Subcutaneous abdominal adipose tissue (tissue), 5 donors: ENCODE data around the gene IFNLR1.
A peak's percentile ranks its signal among the peaks of the same experiment; 100 is the strongest.

Experiments used
- H3K27ac ChIP-seq: one replicate; pipeline ENCODE4 v1.7.0; 2013; ENCODE audit warnings: low read depth, mild to moderate bottlenecking, inconsistent platforms, low read length, moderate library complexity
- H3K27me3 ChIP-seq, 5 donors: one replicate each; pipeline ENCODE4 v1.7.0; 2013; ENCODE audit warnings: low read length in 5 of 5, inconsistent platforms in 1 of 5; ENCODE audit not compliant: control insufficient read depth in 5 of 5, insufficient read depth in 4 of 5
- H3K36me3 ChIP-seq, 5 donors: one replicate each; pipeline ENCODE4 v1.7.0; 2013; ENCODE audit warnings: low read length in 5 of 5; ENCODE audit not compliant: control insufficient read depth in 5 of 5, insufficient read depth in 5 of 5
- H3K4me1 ChIP-seq, 5 donors: one replicate each; pipeline ENCODE4 v1.7.0; 2013; ENCODE audit warnings: low read length in 5 of 5, mild to moderate bottlenecking in 3 of 5, moderate library complexity in 1 of 5; ENCODE audit not compliant: control insufficient read depth in 5 of 5, insufficient read depth in 5 of 5
- H3K4me3 ChIP-seq, 5 donors: one replicate each; pipeline ENCODE4 v1.7.0; 2013; ENCODE audit warnings: low read length in 5 of 5, low read depth in 1 of 5
- H3K9ac ChIP-seq, 5 donors: one replicate each; pipeline ENCODE4 v1.7.0; 2013; ENCODE audit warnings: low read length in 5 of 5, mild to moderate bottlenecking in 4 of 5, moderate library complexity in 3 of 5
- H3K9me3 ChIP-seq, 5 donors: one replicate each; pipeline ENCODE4 v1.7.0; 2013; ENCODE audit warnings: low read length in 5 of 5; ENCODE audit not compliant: control insufficient read depth in 5 of 5
- donor health status: healthy.
- donor health status: healthy.
- donor health status: healthy.
- donor health status: healthy.
- donor health status: healthy.

The IFNLR1 gene

DNA sequence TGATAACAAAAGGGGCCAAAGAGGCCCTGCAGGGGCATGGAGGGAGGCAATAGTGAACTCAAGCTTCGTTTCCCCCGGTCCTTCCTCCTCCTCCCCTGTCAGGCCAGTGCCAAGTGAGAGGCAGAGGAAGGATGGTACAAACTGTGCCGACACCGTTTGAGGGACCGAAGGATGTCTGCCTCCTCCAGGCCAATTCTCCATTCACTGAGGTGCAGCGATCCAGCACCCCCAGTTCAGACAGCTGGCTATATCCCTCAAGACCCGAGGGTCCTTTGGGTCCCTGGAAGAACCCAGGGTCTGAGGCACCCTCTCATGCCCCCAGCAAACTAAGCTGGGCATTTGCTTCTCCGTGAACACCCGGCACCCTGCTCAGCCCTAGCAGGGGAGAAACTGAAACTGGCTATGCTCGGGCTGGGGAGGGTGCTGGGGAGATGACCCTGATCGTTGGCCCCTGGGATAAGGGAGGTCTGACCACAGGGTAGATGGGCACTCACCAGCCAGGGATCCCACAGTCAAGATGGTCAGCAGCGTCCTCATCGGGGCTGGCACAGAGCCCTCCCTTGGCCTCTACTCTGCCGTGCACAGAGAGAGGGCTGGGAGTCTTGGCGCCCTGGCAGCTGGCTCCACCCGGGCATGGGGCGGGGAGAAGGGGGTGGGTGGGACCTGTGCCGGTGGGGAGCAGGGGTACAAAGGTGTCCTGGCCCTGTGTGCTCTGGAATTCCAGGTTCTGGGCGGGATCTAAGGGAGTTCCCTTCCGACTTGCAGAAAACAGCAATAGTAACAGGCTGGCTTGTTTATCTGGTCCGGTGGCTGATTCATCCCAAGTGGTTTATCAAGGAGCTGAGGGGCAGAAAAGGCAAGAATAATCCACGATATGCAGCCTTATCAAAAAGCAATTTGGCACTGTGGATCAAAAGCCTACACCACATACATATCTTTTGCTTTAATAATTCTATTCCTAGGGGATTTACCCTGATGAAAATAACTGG lies 44.2 kb downstream of the IFNLR1 start, which contains the start of gene IL22RA1:
TSS of gene IL22RA1 (minus strand) at position 595 of the 989 bp plus-strand sequence. CDS start at position 537, 58 bp downstream.
- Histone ChIP-seq H3K27me3 (peaks cover 0 to 16% (median 5%) of the 10 kb centered on the region in 5 donors), H3K9me3 (no peaks in the 10 kb centered on the region), H3K36me3 (no peaks in the 10 kb centered on the region), H3K4me3 (peak within 1 kb of the TSS; percentile 54 to 69 (median 67)), H3K9ac (peak within 1 kb of the TSS in 1 of 5 donors; percentile 56), H3K27ac (no peak within 1 kb of the TSS), H3K4me1 (peaks cover 3 to 9% (median 6%) of the 10 kb centered on the region in 5 donors)

DNA sequence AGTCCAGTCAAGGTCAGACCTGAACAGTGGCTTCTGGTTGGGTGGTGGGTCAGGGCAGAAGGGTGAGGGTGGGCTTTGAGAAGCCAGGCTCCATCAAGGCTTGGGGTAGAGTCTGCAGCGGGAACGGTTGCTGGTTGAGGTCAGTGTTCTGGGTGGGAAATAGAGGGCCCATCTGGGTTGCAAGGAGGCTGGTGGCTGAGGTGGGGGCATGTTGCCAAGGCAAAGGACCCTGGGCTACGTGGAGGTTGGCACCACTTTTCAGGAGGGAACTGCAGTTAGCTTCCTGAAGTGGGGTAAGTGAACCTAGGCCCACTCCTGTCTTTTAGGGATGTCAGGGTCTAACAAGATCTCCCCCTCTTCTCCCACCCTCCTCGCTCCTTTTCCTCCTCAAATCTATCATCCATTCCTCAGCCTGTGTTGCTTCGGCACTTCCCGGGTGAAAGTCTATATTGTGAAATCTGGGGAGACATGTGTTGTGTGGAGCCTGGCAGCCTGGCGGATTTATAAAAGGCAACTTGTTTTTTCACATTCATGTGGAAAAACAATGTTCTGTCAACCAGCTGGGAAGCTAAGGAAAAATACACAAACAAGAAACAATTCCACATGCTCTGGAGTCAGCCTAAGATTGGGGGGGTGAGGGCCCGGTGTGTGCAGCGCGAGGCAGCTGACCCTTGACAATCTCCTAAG lies 45.6 kb downstream of the IFNLR1 start:
- Histone ChIP-seq H3K36me3 (no peaks in the 10 kb centered on the region), H3K9ac (no peak overlapping the region), H3K9me3 (no peaks in the 10 kb centered on the region), H3K4me1 (peaks cover 3 to 9% (median 6%) of the 10 kb centered on the region in 5 donors), H3K27me3 (peaks cover 0 to 13% (median 3%) of the 10 kb centered on the region in 5 donors), H3K4me3 (no peak overlapping the region), H3K27ac (no peak overlapping the region)

DNA sequence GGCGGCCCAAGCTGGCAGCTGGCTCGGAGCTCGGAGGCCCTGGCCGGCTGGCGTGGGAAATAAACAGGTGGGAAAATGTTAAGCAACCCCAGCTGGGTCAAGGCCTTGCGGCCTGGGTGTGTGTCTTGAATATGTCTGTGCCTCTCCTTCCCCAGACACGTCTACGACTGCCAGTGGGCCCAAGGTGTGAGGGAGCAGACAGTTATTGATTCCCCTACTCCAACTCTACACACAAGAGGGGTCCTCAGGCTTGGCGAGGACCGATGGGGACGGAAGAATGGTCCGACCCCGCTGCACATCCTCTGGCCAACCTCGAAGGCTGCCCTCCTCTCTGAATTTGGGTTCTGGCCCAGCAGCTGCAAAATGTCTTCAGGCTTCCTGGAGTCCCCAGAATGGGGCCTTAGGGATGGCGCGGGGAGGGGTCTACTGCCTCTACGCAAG lies 46.3 kb downstream of the IFNLR1 start:
- no peaks in the 10 kb centered on the region for H3K9me3 ChIP-seq
- H3K4me1 ChIP-seq = peaks cover 3 to 9% (median 6%) of the 10 kb centered on the region in 5 donors
- no peak overlapping the region for H3K9ac ChIP-seq
- H3K36me3 ChIP-seq = no peaks in the 10 kb centered on the region
- H3K27ac ChIP-seq = no peak overlapping the region
- H3K27me3 ChIP-seq = peaks cover 0 to 13% (median 3%) of the 10 kb centered on the region in 5 donors
- H3K4me3 ChIP-seq = no peak overlapping the region

DNA sequence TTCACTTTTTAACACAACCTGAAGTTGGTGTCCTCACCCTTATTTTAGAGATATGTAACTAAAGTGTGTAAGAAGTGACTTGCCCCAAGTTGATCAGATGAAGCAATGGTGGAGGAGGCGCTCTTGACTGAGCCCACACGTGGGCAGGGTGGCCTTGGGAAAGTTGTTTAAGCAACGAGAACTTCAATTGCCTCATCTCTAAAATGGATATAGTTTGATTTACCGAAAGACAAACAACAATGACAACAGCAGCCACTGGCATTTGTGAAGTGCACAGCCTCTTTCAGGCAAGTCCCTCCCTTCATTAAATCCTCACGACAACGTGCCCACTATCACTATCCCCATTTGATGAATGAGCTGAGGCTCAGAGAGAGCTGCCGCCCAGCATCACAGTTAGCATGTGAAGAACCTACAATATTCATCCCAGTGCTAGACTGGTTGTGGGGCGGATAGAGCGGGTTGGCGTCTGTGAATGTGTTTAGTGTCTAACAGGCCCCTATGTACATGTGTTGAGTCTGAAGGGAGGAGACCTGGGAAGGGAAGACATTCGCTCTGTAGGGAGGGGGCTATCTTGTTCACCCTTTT lies 47.2 kb downstream of the IFNLR1 start:
- Histone ChIP-seq H3K27me3 (peaks cover 0 to 13% (median 3%) of the 10 kb centered on the region in 5 donors), H3K9me3 (no peaks in the 10 kb centered on the region), H3K27ac (no peak overlapping the region), H3K4me1 (peaks cover 3 to 9% (median 6%) of the 10 kb centered on the region in 5 donors), H3K4me3 (no peak overlapping the region), H3K36me3 (no peaks in the 10 kb centered on the region), H3K9ac (no peak overlapping the region)

DNA sequence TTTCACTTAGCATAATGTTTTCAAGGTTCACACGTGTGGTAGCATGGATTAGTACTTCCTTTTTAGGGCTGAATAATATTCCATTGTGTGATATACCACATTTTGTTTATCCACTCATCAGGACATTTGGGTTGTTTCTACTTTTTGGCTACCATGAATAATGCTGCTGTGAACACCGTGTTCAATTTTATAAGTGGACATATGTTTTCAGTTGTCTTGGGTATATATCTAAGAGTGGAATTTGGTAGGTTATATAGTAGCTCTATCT lies 47.9 kb downstream of the IFNLR1 start:
- no peak overlapping the region for H3K9ac ChIP-seq
- no peak overlapping the region for H3K27ac ChIP-seq
- H3K36me3 ChIP-seq = no peaks in the 10 kb centered on the region
- no peaks in the 10 kb centered on the region for H3K9me3 ChIP-seq
- H3K27me3 ChIP-seq = peaks cover 0 to 13% (median 3%) of the 10 kb centered on the region in 5 donors
- no peak overlapping the region for H3K4me3 ChIP-seq
- peaks cover 3 to 9% (median 6%) of the 10 kb centered on the region in 5 donors for H3K4me1 ChIP-seq

DNA sequence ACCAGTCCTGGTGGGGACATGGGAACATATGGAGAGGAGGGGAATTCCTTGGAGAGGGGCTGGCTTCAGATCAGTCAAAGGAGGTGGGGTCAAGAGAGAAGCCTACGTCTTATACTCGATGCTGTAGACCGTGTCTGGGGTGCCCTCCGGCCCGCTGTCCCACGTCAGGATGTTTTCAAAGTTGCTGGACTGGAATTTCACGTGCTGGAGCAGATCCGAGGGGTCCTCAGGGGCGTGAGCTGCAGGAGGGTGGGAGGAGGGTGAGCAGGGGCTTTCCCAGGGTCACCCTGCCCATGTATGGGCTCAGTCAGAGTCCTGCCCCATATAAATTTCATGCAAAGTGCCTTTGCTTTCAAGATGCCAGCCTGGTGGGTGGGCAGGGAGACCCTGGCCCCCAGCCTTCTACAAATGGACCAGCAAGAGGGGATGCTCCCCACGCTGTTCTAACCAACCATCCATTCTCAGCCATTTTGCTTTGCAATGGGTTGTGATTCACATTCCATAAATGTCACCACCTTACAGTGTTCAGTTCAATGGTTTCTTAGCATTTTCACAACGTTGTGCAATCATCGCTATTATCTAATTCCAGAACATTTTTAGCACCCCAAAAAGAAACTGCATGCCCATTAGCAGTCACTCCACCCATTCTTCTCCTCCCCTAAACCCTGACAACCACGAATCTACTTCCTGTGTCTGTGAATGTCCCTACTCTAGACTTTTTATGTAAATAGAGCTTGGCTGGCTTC lies 48.4 kb downstream of the IFNLR1 start:
- no peaks in the 10 kb centered on the region for H3K36me3 ChIP-seq
- no peaks in the 10 kb centered on the region for H3K9me3 ChIP-seq

DNA sequence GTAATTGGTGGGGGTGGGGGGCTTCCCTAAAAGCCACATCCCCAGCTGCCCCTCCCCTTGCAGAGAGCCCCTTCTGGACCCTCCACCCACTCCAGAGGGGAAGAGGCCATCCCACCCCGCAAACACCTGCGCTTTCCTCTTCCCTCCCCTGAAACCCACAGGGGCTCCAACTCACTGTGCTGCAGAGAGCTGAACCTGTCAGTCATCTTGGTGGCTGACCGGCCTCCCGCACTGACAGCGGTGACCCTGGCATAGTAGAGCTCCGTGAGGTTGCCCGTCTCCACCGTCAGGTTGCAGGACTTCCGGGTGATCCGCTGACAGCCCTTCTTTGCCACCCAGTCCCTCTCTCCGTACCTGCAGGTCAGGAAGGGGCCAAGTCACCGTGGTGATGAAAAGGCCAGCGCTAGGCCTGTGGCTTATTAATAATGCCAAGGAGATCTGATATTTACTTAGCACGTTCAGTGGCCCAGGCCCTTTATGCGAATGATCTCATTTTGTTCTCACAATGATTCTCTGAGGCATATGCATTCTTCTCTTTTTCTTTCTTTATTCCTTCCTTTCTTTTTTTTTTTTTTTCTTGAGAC lies 50.0 kb downstream of the IFNLR1 start:
- peaks cover 0 to 4% (median 0%) of the 10 kb centered on the region in 5 donors for H3K27me3 ChIP-seq
- H3K36me3 ChIP-seq = no peaks in the 10 kb centered on the region
- H3K9ac ChIP-seq = no peak overlapping the region
- H3K4me3 ChIP-seq = no peak overlapping the region
- no peaks in the 10 kb centered on the region for H3K4me1 ChIP-seq
- no peaks in the 10 kb centered on the region for H3K9me3 ChIP-seq
- no peak overlapping the region for H3K27ac ChIP-seq

More for the DNA sequence above, 48.4 kb downstream of the IFNLR1 start:
- H3K4me1 ChIP-seq = peaks cover 3 to 9% (median 6%) of the 10 kb centered on the region in 5 donors
- no peak overlapping the region for H3K9ac ChIP-seq
- no peak overlapping the region for H3K27ac ChIP-seq
- H3K27me3 ChIP-seq = peaks cover 0 to 9% (median 3%) of the 10 kb centered on the region in 5 donors
- no peak overlapping the region for H3K4me3 ChIP-seq

DNA sequence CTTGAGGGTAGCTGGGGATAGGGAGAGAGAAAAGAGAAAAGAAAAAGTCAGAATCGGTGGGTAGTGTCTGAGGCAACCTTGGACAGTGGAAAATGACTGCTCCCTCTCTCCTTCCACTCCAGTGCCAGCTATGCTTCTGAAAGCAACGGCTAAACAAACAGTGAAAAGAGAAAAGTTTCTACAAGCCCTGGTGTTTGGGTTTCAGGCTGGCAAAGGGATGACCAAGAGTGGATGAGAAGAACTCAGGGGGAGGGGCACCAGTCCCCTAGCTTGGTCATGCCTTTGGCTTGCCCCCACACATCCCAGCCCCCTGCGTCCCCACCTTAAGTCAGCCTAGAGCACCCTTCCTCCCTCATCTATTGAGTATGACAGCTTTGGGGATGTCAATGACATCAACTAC lies 52.7 kb downstream of the IFNLR1 start:
- peaks cover 3 to 14% (median 8%) of the 10 kb centered on the region in 5 donors for H3K9me3 ChIP-seq
- peaks cover 0 to 4% (median 0%) of the 10 kb centered on the region in 5 donors for H3K27me3 ChIP-seq
- H3K9ac ChIP-seq = no peak overlapping the region
- H3K36me3 ChIP-seq = no peaks in the 10 kb centered on the region
- no peaks in the 10 kb centered on the region for H3K4me1 ChIP-seq
- H3K27ac ChIP-seq = no peak overlapping the region
- H3K4me3 ChIP-seq = no peak overlapping the region

DNA sequence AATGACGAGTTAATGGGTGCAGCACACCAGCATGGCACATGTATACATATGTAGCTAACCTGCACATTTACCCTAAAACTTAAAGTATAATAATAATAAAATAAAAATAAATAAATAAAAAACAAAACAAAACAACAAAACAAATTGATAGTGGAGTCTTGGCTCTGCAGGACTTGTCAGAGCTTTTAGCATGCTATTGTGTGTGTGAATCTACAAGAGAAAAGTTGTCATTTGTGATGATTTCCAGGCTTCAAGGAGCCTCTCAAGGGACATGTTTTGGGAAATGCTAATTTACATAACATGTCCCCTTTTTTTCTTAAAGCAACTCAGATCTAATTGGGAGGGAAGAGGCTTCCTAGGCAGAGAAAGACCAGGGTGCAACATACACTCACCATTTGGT lies 53.3 kb downstream of the IFNLR1 start:
- no peak overlapping the region for H3K9ac ChIP-seq
- H3K27me3 ChIP-seq = peaks cover 0 to 4% (median 0%) of the 10 kb centered on the region in 5 donors
- H3K36me3 ChIP-seq = no peaks in the 10 kb centered on the region
- H3K27ac ChIP-seq = no peak overlapping the region
- no peak overlapping the region for H3K4me3 ChIP-seq
- no peaks in the 10 kb centered on the region for H3K4me1 ChIP-seq
- peaks cover 3 to 14% (median 8%) of the 10 kb centered on the region in 5 donors for H3K9me3 ChIP-seq
